GM21381 (cell line): ENCODE results near the gene ATPAF2.
"Not testable (repeated sequence)": the region's sequence is repeated elsewhere in the genome, so short reads cannot be mapped to it uniquely, and the experiment has no call there.

Source experiments
- ATAC-seq: cut with Tn5 transposase; IDR thresholded peaks from one replicate; pipeline ENCODE4 v1.9.1; 2021; ENCODE audit warnings: mild to moderate bottlenecking, moderate library complexity; ENCODE audit not compliant: unreplicated experiment

Gene ATPAF2

DNA sequence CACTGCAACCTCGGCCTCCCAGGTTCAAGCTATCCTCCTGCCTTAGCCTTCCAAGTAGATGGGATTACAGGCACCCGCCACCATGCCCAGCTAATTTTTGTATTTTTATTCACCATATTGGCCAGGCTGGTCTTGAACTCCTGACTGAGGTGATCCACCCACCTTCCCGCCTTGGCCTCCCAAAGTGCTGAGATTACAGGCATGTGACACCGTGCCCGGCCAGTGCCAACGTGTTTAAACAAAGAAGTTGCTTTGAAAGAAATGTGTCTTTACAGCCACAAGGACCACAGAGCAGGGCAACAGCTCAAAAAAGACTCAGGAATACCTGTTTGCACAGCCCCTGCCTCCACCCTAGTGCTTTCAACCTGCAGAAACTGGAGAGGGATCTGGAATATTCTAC, 25.0 kb downstream of the ATPAF2 start:
- no peak for ATAC-seq

DNA sequence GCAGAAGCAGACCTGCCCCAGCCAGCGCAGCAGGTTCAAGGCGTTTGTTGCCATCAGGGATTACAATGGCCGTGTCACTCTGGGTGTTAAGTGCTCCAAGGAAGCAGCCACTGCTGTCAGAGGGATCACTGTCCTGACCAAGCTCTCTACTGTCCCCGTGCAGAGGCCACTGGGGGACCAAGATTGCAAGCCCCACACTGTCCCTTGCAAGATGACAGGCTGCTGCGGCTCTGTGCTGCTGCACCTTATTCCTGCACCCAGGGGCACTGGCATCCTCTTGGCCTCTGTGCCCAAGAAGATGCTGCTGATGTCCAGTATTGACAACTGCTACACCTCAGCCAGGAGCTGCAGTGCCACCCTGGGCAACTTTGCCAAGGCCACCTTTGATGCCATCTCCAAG, 27.7 kb downstream of the ATPAF2 start:
- ATAC-seq: no peak

DNA sequence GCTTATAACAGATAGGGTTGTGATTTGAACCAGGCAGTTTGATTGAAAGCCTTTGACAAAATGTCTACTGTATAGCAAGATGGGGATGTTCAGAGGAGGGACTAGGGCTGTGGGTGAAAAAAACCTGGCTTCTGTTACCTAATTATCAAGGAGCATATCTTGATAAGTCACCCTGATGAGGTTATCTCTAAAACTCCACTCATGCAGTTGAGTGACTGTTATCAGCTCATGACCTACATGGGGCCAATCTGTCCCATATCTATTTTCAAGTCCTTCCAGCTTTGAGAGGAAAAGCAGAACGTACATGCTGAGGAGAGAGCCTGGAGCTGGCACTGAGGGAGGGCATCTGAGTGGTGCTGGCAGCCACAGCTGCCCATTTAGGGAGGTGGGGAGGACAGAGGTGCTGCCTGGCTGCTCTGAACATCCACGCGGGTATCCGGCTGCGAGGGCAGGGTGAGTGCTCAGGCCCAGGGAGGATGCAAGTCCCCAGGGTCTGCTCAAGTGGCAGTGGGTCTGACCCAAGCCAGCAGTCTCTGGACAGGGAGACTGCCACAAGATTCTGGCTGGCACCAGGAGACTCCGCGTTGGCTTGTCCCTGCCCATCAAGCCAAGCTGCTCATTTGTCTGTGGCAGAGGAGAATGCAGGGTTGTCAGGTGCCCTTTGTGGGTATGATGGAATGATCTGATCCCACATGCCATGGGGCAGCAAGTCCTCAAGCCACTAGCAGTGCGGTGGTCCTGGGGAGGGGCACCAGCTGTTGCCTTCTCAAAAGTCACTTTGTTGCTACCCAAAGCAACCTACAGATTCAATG, 29.2 kb downstream of the ATPAF2 start:
- no peak for ATAC-seq

DNA sequence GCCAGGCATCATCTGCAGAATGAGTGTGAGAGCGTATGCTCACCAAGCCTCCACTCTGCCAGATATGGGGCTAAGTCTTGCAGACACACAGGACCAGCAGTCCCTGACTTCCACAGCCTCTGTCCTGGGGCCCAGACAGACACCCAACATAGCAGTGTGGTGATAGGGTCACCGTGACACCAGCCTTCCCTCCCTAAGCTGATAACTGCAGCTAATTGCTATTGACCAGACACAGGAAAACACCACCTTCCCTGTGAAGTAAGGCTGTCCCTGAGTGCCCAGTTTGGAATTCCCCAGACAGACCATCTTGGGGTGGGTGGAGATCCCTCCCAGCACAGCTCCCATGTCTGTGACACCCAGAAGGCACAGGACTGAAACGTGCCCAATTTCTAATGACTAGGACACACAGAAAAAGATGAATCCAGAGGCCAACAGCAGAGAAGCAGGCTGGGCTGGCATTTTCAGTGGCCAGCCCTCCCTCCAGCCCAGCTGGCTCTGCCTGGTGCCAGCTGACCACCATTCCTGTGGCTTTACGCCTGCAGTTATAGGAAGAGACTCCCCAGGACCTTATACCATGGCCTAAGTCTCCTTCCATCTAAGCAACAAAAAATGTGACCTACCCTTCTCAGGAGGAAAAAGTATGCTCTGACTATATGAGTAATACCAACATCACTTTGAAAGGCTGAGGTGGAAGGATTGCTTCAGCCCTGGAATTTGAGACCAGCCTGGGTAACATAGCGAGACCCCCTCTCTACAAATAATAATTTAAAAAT, 30.3 kb downstream of the ATPAF2 start:
- ATAC-seq: no peak

DNA sequence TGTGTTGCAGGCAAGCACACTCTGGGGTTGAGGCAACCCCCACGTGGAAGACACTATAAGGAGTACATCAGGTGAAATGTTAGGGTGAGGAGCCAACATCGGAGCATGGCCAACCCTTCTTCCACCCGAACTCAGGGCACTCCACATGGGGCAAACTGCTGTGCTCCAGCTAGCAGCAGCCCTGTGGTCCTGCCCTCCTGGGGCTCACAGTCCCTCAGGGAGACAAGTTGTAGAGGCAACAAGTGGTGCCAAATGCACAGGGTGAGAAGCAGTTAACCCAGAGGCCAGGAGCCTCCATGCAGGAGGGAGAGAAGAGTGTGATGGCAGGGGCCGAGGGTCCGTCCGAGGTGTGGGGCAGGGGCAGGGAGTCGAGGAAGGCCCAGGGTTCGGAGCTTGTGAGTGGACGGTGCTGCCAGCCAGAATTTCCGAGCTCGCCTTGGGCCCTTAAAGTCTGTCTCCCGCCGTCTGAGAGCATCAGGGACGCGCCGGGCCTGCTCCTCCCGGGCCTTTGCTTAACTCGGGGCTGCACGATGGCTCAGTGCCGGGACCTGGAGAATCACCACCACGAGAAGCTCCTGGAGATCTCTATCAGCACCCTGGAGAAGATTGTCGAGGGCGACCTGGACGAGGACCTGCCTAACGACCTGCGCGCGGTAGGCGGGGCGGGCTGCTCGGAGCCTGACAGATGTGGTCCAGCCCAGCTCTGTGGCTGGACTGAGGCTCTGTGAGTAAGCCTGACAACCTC, 32.3 kb downstream of the ATPAF2 start:
- no peak for ATAC-seq

DNA sequence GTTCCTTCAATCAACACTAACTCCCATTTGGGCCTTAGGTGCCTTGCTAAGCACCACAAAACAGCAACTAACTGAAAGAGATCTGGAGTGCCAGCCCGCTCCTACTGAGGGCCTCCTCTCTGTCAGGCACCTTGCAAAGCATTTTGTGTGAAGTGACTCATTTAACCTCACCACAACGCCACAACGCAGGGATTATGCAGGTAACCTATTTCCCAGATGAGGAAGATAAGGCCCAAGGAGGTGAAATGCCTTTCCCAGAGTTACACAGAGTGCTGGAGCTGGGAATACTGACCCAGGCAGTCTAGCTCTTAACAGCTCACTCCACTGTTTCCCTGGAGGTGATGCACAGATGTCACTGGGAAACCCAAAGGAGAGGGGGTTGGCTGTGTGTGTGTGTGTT, 33.5 kb downstream of the ATPAF2 start:
- ATAC-seq: no peak

DNA sequence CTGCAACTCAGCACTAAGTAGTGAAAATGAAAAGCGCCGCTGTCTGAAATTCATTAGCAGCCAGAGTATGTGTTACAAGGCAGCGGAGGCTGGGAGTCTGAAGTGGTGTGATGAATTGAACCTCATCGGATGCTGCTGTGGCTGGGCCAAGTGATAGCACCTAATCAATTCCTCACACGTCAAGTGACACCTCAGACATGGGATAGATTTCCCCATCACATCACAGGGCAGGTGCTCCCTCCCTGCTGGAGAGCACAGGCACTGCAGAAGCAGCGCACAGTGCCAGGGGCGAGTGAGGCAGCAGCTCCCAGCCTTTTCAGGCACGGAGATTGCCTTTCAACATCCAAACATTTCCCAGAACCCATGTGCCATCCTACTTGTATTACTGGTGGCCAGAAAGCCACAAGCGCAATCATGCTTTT, 34.1 kb downstream of the ATPAF2 start:
- no peak for ATAC-seq

DNA sequence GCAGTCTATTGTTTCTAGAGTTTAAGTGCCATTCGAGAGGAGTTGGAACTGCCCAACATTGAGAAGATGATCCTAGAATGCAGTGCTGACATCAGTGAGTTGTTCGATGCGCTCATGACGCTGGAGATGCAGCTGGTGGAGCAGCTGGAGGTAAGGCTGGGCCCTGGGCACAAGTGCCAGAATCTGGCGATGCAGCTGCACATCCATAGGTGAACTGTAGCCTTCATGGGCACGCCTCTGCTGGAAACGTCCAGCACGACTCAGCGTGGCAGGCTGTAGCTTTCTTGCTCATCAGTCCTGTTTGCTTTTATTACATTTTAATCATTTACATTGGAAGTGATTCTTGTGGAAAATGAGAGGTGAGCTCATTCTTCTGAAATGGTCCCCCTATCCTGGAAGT, 34.6 kb downstream of the ATPAF2 start:
- ATAC-seq: no peak

DNA sequence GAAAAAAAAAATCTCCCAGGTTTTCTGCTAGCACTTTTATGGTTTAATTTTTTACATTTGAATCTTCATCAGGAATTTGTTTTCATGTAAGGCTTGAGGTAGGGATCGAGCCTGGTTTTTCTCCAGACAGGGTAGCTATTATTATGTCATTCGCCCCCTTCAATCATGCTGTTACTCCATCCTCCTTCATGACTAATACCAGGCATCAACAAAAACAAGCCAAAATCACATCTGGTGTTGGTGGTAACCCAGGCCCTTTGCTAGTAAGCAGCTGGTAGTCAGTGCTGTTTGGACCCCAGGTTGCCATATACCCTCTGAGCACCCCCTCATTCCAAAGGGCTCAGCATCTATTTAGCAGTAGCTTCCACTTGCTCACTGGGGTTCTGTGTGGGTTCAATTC, 36.8 kb downstream of the ATPAF2 start:
- no peak for ATAC-seq

DNA sequence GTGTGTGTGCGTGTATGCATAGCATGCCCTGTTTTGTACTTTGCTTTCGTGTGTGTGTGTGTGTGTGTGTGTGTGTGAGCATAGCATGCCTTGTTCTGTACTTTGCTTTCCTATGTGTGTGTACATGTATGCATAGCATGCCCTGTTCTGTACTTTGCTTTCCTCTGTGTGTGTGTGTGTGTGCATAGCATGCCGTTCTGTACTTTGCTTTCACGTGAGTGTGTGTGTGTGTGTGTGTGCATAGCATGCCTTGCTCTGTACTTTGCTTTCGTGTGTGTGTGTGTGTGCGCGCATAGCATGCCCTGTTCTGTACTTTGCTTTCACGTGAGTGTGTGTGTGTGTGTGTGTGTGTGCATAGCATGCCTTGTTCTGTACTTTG, 38.9 kb downstream of the ATPAF2 start:
- ATAC-seq: no peak

DNA sequence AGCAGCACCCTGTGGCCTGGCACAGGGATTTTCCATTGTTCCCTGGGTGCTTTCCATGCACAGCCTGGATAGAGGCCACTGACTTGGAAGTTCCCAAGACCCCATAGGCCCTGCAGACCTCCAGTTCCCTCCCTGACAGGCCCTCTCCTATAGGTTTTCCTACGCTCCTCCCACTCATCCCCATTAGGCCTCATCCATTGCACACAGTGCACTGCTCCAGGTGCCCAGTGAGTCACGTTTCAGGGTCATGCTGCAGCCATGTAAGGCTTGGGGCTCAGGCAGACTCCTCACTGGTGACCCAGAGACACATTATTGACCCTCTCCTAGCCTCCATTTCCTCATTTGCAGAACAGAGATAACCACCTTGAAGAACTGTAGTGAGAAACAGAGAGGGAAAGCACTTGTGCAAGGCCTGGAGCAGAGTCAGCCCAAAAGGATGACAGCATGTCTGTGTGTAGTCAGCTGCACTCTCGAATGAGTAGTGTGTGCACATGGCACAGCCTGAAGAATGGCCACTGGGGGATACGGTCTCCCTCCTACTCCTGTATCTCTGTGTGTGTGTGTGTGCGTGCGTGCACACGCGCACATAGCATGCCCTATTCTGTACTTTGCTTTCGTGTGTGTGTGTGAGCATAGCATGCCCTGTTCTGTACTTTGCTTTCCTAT, 39.5 kb downstream of the ATPAF2 start:
- ATAC-seq: no peak

DNA sequence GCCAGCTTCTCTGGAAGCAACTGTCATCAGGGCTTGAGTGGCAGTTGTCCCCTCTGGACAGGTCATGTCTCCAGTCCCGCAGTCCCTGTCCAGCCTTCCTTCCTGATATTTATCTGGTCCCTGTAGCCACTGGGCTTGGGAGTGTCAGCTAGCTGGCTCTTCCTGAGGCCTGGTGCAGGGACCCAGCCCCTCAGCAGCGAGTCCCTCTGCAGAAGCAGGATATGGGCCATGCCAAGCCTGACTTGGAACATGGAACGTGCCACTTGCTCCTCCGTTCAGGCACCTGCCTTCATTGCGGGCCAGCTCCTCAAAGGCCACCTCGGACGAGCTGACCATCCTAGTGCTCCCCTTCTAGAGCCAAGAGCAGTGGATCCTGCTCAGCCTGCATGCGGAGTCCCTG, 40.0 kb downstream of the ATPAF2 start:
- ATAC-seq: no peak

DNA sequence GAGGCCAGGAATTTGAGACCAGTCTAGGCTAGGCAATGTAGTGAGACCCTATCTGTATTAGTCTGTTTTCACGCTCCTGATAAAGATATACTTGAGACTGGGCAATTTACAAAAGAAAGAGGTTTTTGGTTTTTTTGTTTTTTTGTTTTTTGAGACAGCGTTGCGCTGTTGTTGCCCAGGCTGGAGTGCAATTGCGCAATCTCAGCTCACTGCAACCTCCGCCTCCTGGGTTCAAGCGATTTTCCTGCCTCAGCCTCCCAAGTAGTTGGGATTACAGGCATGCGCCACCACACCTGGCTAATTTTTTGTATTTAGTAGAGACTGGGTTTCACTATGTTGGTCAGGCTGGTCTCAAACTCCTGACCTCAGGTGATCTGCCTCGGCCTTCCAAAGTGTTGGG, 43.1 kb downstream of the ATPAF2 start:
- not testable (repeated sequence) for ATAC-seq

DNA sequence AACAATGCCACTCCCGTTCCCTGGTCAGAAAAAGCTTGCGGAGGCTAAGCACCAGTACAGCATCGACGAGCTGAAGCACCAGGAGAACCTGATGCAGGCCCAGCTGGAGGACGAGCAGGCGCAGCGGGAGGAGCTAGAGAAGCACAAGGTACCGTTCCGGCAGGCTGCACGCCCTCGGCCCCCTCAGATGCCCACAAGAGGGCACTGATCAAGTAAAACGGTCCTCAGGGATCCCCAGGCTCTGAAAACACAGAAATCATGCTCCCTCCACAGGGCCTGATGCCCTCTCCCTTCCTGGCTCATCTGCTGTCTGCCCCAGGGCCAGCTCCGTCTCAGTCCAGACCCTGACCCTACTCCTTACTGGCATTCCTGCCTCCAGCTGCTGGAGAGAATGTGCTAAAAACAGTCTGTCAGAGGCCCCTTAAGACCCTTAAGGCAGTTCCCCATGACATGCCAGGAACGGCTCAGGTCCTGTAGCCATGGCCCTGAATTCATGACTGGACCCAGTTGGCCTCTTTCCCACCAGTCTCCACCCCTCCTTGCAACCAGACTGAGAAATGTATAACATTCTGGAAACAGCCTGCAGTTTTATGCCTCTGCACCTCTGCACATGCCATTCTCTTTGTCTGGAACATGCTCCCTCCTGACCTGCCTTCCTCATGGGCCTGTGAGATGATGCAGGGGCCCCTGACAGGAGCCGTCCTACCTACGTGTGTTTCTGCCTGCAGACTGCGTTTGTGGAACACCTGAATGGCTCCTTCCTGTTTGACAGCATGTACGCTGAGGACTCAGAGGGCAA, 44.5 kb downstream of the ATPAF2 start:
- ATAC-seq: no peak

DNA sequence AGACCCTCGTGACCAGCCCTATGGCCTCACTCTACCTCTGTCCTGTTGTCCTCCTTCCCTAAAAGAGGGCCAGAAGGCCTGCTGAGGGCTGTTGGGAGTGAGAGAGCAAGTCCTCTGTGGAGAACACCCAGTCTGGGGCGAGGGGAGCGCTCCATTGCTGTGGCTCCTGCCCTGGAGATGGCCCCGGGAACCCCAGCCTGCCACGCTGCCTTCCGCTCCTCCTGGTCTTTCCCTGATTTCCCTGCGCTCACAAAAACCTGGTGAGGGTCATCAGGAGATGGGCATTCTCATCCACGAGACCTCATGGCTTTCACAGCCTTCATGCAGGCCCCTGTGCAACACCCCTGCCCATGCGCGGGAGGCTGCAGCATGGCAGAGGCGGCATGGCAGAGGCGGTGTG, 45.1 kb downstream of the ATPAF2 start:
- no peak for ATAC-seq

DNA sequence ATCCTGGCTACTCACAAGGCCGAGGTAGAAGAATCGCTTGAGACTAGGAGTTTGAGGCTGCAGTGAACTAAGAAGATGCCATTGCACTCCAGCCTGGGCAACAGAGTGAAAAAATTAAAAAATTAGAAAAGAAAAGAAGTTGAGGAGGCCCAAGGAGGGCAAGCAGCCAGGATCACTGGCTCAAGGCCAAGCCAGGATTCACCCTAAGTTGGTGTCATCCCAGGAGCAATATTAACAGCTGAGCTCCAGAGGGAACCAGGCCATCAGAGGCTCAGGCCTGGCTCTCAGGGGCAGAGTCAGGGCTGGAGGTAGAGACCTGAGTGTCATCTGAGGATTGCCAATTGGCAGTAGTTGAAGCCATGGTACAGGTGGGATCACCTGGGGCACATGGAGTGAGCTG, 45.6 kb downstream of the ATPAF2 start:
- no peak for ATAC-seq

DNA sequence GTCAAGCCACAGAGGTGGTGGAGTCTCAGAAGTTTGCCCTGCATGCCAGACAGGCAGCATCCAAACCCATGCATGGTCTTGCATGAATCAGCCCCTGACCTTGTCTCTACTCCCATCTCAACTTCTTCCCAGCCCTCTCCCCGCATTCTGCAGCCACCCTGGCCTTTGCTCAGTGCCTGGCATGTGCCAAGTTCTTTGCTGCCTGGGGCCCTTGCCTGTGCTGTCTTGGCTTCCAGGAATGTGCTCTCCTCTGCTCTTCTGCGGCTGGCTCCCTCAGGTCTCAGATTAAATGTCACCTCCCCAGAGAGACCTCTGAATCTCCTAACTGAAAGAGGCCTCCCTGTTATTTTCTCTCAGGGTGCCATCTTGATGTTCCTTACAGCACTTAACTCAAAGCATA, 48.7 kb downstream of the ATPAF2 start:
- no peak for ATAC-seq

DNA sequence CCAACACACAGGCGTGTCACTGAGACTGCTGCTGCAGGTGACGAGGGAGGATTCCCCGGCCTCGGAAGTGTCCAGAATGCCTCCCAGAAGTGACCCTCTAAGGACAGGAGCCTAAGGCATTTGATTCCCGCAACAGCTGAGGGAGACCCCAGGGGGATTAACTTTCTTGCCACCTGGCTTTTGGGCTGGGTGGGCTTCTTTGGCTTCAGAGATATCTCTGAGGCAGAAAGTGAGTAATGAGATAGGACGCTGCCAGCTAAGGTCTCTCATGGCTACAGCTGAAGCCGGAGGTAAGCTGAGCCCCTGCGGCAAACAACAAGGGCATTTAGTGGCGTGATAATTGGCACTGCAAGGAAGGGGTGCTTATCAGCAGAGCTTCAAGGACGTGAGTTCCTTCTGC, 49.4 kb downstream of the ATPAF2 start:
- ATAC-seq: no peak

DNA sequence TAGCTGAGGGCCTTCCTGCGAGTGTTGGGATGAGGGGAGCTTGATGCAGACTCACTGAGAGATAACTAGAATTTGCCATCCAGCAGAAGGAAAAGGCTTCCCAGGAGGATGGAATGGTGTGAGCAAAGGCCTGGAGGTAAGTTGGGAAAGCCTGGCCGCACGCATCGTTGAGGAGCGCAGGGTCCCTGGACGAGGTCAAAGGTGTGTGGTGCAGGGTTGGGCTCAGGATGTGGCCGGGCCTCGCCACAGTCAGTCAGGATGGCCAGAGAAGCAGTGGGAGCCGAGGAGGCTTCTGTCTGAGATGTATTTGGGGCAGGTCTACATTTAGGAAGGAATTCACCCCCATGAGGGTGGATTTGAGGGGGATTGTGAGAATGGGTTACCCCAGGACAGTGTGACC, 49.9 kb downstream of the ATPAF2 start:
- ATAC-seq: no peak

DNA sequence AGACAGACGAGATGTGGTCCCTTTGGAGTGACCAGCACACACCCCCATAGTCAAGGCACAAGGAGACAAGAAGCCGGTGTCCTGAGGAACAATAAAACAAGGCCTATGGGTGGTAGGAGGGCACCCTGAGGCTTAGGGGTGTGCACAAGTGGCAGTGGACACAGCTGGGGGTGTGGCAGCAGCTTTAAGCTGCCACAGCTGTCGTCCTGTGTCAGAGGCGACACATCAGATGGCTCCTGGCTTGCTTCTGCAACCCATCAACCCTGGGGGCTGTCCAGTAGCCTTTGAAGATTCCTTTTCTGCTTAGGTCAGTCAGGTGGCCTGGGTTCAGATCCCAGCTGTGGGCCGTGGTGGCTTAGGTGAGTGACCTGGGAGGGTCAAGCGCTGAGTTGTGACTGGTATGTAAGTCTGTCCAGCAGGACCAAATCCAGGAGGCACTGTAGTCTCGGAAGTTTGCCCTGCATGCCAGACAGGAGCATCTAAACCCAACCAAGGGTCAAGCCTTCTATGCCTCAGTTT, 50.5 kb downstream of the ATPAF2 start:
- ATAC-seq: no peak
